ENCODE measurements around the gene RHBDD1.

RHBDD1 gene

GRCh38 chr2:226847090-226847489 is 11.2 kb downstream of the RHBDD1 start:
- FAIRE-seq = no peak

GRCh38 chr2:226847511-226847910 is 11.7 kb downstream of the RHBDD1 start:
- no peak for FAIRE-seq

- no peak for FAIRE-seq
These were observed 13.5 kb downstream of the RHBDD1 start for GRCh38 chr2:226849349-226849748.

- FAIRE-seq = no peak
These were observed 14.2 kb downstream of the RHBDD1 start for GRCh38 chr2:226850024-226850423.

GRCh38 chr2:226855787-226856186 is 19.9 kb downstream of the RHBDD1 start:
- no peak for FAIRE-seq

GRCh38 chr2:226860087-226860486 is 24.2 kb downstream of the RHBDD1 start:
- no peak for FAIRE-seq

- no peak for FAIRE-seq
These were observed 26.8 kb downstream of the RHBDD1 start for GRCh38 chr2:226862623-226863022.

GRCh38 chr2:226865273-226865672 is 29.4 kb downstream of the RHBDD1 start:
- no peak for FAIRE-seq

- no peak for FAIRE-seq
These were observed 29.9 kb downstream of the RHBDD1 start for GRCh38 chr2:226865710-226866109.

GRCh38 chr2:226868331-226869162 is 32.7 kb downstream of the RHBDD1 start:
- no peak for FAIRE-seq

- FAIRE-seq = no peak
These were observed 33.5 kb downstream of the RHBDD1 start for GRCh38 chr2:226869371-226869770.

GRCh38 chr2:226873051-226873620 is 37.3 kb downstream of the RHBDD1 start:
- no peak for FAIRE-seq

GRCh38 chr2:226873826-226874225 is 38.0 kb downstream of the RHBDD1 start:
- FAIRE-seq = no peak

GRCh38 chr2:226874749-226875148 is 38.9 kb downstream of the RHBDD1 start:
- no peak for FAIRE-seq

- FAIRE-seq = no peak
These were observed 39.8 kb downstream of the RHBDD1 start for GRCh38 chr2:226875438-226876225.

GRCh38 chr2:226877491-226877890 is 41.6 kb downstream of the RHBDD1 start:
- no peak for FAIRE-seq

- no peak for FAIRE-seq
These were observed 45.4 kb downstream of the RHBDD1 start for GRCh38 chr2:226881287-226881686.

GRCh38 chr2:226882606-226883005 is 46.8 kb downstream of the RHBDD1 start:
- no peak for FAIRE-seq

GRCh38 chr2:226883296-226883795 is 47.5 kb downstream of the RHBDD1 start:
- no peak for FAIRE-seq

GRCh38 chr2:226884166-226884565 is 48.3 kb downstream of the RHBDD1 start:
- no peak for FAIRE-seq

GRCh38 chr2:226885769-226886435 is 50.0 kb downstream of the RHBDD1 start:
- FAIRE-seq = no peak

GRCh38 chr2:226887940-226888339 is 52.1 kb downstream of the RHBDD1 start:
- FAIRE-seq = no peak

GRCh38 chr2:226888378-226888965 is 52.6 kb downstream of the RHBDD1 start:
- FAIRE-seq = no peak
